PFSK-1 (cell line): Measurements from ENCODE around the gene INPP5A.

ENCODE experiments used
- FOXP2 ChIP-seq: optimal IDR thresholded peaks from 2 replicates; pipeline ENCODE3; 2011; ENCODE audit warnings: borderline replicate concordance, control low read depth, inconsistent platforms; ENCODE audit not compliant: insufficient read depth; ENCODE audit errors: extremely low read length, extremely low read depth
- POLR2AphosphoS5 ChIP-seq: IDR thresholded peaks from 2 replicates; pipeline ENCODE4 v1.6.1; 2012; ENCODE audit warnings: low read depth, mild to moderate bottlenecking, control low read depth, low read length, moderate library complexity
- REST ChIP-seq, 2 experiments: IDR thresholded peaks; 2 replicates each; pipeline versions ENCODE4 v1.6.1 to v1.8.0; 2011 to 2012; ENCODE audit warnings: low read depth in 2 of 2, low read length in 2 of 2, control low read depth in 1 of 2, inconsistent platforms in 1 of 2, mild to moderate bottlenecking in 1 of 2, moderate library complexity in 1 of 2; ENCODE audit not compliant: insufficient read depth in 1 of 2
- SIN3A ChIP-seq: IDR thresholded peaks from 2 replicates; pipeline ENCODE4 v1.6.1; 2012; ENCODE audit warnings: mild to moderate bottlenecking, low read length, moderate library complexity, borderline replicate concordance; ENCODE audit not compliant: insufficient read depth
- TAF1 ChIP-seq: IDR thresholded peaks from 2 replicates; pipeline ENCODE4 v1.6.1; 2012; ENCODE audit warnings: low read length, control low read depth, borderline replicate concordance; ENCODE audit not compliant: insufficient read depth

INPP5A gene

GRCh38 chr10:132589015-132589414 is 51.4 kb downstream of the INPP5A start:
- TF ChIP-seq REST (IDR thresholded peaks at IDR 0.05; ENCODE audit: insufficient read depth in 1 of 2, low read depth in 2 of 2, low read length in 2 of 2) (no peak), FOXP2 (no peak), SIN3A (no peak), TAF1 (no peak), POLR2AphosphoS5 (no peak)

- no peak for TF ChIP-seq REST (IDR thresholded peaks at IDR 0.05; ENCODE audit: insufficient read depth in 1 of 2, low read depth in 2 of 2, low read length in 2 of 2)
- no peak for TF ChIP-seq FOXP2
- no peak for TF ChIP-seq SIN3A
- no peak for TF ChIP-seq POLR2AphosphoS5
- no peak for TF ChIP-seq TAF1
Measured at GRCh38 chr10:132589681-132590080, 52.1 kb downstream of the INPP5A start.

GRCh38 chr10:132590094-132590751 is 52.6 kb downstream of the INPP5A start:
- TF ChIP-seq POLR2AphosphoS5: no peak
- no peak for TF ChIP-seq FOXP2
- TF ChIP-seq REST (IDR thresholded peaks at IDR 0.05; ENCODE audit: insufficient read depth in 1 of 2, low read depth in 2 of 2, low read length in 2 of 2): no peak
- TF ChIP-seq TAF1: no peak
- TF ChIP-seq SIN3A: no peak

GRCh38 chr10:132590752-132591121 is 53.1 kb downstream of the INPP5A start:
- TF ChIP-seq POLR2AphosphoS5 (no peak), TAF1 (no peak), REST (IDR thresholded peaks at IDR 0.05; ENCODE audit: insufficient read depth in 1 of 2, low read depth in 2 of 2, low read length in 2 of 2) (no peak), SIN3A (no peak), FOXP2 (no peak)
